Loucy (cell line): Measurements from ENCODE around the gene NACAD.

ENCODE experiments used
- H2AFZ ChIP-seq: fragments of 200-600 bp; sonication (generic); 2 replicates; pipeline ENCODE4 v1.6.0; 2016; ENCODE audit warnings: antibody characterized with exemption, mild to moderate bottlenecking, low read length, moderate library complexity
- H3F3A ChIP-seq: fragments of 200-600 bp; 2 replicates; pipeline ENCODE4 v1.6.0; 2016; ENCODE audit warnings: antibody characterized with exemption, low read depth, mild to moderate bottlenecking
- H3K27me3 ChIP-seq: fragments of 200-600 bp; sonication (generic); 2 replicates; pipeline ENCODE4 v1.6.1; 2014; ENCODE audit warnings: low read length, mild to moderate bottlenecking; ENCODE audit not compliant: insufficient read depth, poor library complexity, severe bottlenecking
- H3K36me3 ChIP-seq: fragments of 200-600 bp; sonication (generic); 2 replicates; pipeline ENCODE4 v1.6.1; 2016; ENCODE audit warnings: low read length; ENCODE audit not compliant: insufficient read depth
- H3K4me1 ChIP-seq: fragments of 200-600 bp; sonication (generic); 2 replicates; pipeline ENCODE4 v1.5.1; 2014; ENCODE audit warnings: low read length, mild to moderate bottlenecking; ENCODE audit not compliant: insufficient read depth, poor library complexity, severe bottlenecking
- H3K4me2 ChIP-seq: fragments of 200-600 bp; sonication (generic); 2 replicates; pipeline ENCODE4 v1.6.0; 2014; ENCODE audit warnings: antibody characterized with exemption, low read length, low read depth, mild to moderate bottlenecking; ENCODE audit not compliant: poor library complexity, severe bottlenecking
- H3K4me3 ChIP-seq: fragments of 200-600 bp; sonication (generic); 2 replicates; pipeline ENCODE4 v1.5.1; 2014; ENCODE audit warnings: low read length, mild to moderate bottlenecking, mixed read lengths; ENCODE audit not compliant: poor library complexity, severe bottlenecking
- H3K79me2 ChIP-seq: fragments of 200-600 bp; sonication (generic); 2 replicates; pipeline ENCODE4 v1.6.1; 2014; ENCODE audit warnings: low read length; ENCODE audit not compliant: insufficient read depth
- H3K9ac ChIP-seq: fragments of 200-600 bp; sonication (generic); 2 replicates; pipeline ENCODE4 v1.6.0; 2014; ENCODE audit warnings: mild to moderate bottlenecking, low read depth, low read length, moderate library complexity; ENCODE audit not compliant: poor library complexity, severe bottlenecking
- H3K9me2 ChIP-seq: fragments of 200-600 bp; sonication (generic); replicated peaks from 2 replicates; pipeline ENCODE4 v1.6.1; 2016; ENCODE audit warnings: low read depth, low read length, mixed read lengths
- H3K9me3 ChIP-seq: fragments of 200-600 bp; sonication (generic); 2 replicates; pipeline ENCODE4 v1.6.1; 2014; ENCODE audit warnings: mild to moderate bottlenecking, antibody characterized with exemption, low read length, low read depth; ENCODE audit not compliant: insufficient read depth
- H4K20me1 ChIP-seq: fragments of 200-600 bp; sonication (generic); 2 replicates; pipeline ENCODE4 v1.6.0; 2014; ENCODE audit warnings: antibody characterized with exemption, low read length, mild to moderate bottlenecking; ENCODE audit not compliant: insufficient read depth, poor library complexity, severe bottlenecking
- EZH2phosphoT487 ChIP-seq: fragments of 200-600 bp; IDR thresholded peaks from 2 replicates; pipeline ENCODE4 v1.6.1; 2018; ENCODE audit warnings: antibody characterized with exemption, mild to moderate bottlenecking, moderate library complexity, borderline replicate concordance
- TF ChIP-seq, protein P1 (sequence below): fragments of 200-600 bp; sonication (generic); conservative IDR thresholded peaks from 2 replicates; pipeline ENCODE4 v1.5.1; 2014; ENCODE audit warnings: mild to moderate bottlenecking, antibody characterized with exemption, low read length

NACAD gene

DNA sequence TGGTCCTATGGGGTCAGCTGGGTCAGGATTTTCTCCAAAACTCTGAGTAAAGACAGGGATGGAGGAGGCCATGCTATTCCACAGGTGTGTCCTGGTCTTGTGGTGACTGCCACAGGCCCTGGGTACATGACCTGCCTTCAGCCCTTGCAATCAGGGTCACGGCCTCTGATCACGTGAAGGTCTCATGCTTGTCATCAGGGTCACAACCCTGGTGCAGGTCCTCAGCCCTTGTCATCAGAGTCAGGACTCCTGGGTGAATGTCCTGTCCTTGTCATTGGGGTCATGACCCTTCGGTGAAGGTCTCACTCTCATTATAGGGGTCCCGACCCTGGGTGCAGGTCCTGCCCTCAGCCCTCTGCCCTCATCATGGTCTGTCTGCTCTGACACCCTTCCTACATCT, 44.6 kb upstream of the NACAD start:
- no peaks in the 10 kb centered on the region for H3F3A ChIP-seq
- H4K20me1 ChIP-seq: no peaks in the 10 kb centered on the region
- no peaks in the 10 kb centered on the region for H3K9me3 ChIP-seq
- no peak overlapping the region for H3K4me3 ChIP-seq
- H3K9me2 ChIP-seq: no peaks in the 10 kb centered on the region
- H3K36me3 ChIP-seq: no peaks in the 10 kb centered on the region
- TF ChIP-seq, protein P1, sequence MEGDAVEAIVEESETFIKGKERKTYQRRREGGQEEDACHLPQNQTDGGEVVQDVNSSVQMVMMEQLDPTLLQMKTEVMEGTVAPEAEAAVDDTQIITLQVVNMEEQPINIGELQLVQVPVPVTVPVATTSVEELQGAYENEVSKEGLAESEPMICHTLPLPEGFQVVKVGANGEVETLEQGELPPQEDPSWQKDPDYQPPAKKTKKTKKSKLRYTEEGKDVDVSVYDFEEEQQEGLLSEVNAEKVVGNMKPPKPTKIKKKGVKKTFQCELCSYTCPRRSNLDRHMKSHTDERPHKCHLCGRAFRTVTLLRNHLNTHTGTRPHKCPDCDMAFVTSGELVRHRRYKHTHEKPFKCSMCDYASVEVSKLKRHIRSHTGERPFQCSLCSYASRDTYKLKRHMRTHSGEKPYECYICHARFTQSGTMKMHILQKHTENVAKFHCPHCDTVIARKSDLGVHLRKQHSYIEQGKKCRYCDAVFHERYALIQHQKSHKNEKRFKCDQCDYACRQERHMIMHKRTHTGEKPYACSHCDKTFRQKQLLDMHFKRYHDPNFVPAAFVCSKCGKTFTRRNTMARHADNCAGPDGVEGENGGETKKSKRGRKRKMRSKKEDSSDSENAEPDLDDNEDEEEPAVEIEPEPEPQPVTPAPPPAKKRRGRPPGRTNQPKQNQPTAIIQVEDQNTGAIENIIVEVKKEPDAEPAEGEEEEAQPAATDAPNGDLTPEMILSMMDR: no peak
- no peak overlapping the region for H3K9ac ChIP-seq
- no peaks in the 10 kb centered on the region for H3K27me3 ChIP-seq
- H3K4me1 ChIP-seq: peaks cover 4% of the 10 kb centered on the region
- H3K79me2 ChIP-seq: no peaks in the 10 kb centered on the region
- no peak overlapping the region for H3K4me2 ChIP-seq
- H2AFZ ChIP-seq: no peak overlapping the region

- Histone ChIP-seq H3K9me3 (no peaks in the 10 kb centered on the region), H3K9me2 (no peaks in the 10 kb centered on the region), H2AFZ (no peak overlapping the region), H3K27me3 (no peaks in the 10 kb centered on the region), H3K9ac (no peak overlapping the region), H3K4me3 (no peak overlapping the region), H3F3A (no peaks in the 10 kb centered on the region), H4K20me1 (no peaks in the 10 kb centered on the region), H3K79me2 (no peaks in the 10 kb centered on the region), H3K36me3 (no peaks in the 10 kb centered on the region), H3K4me2 (no peak overlapping the region), H3K4me1 (peaks cover 4% of the 10 kb centered on the region)
- TF ChIP-seq EZH2phosphoT487: no peak
- TF ChIP-seq, protein P1: no peak
These were observed 44.0 kb upstream of the NACAD start for GRCh38 chr7:45132708-45133320.

- H3K36me3 ChIP-seq: no peaks in the 10 kb centered on the region
- H3K27me3 ChIP-seq: no peaks in the 10 kb centered on the region
- no peaks in the 10 kb centered on the region for H3K9me2 ChIP-seq
- H3K9ac ChIP-seq: no peak overlapping the region
- H4K20me1 ChIP-seq: no peaks in the 10 kb centered on the region
- no peaks in the 10 kb centered on the region for H3F3A ChIP-seq
- no peaks in the 10 kb centered on the region for H3K9me3 ChIP-seq
- no peaks in the 10 kb centered on the region for H3K79me2 ChIP-seq
- H2AFZ ChIP-seq: no peak overlapping the region
- no peak overlapping the region for H3K4me2 ChIP-seq
- H3K4me3 ChIP-seq: no peak overlapping the region
- no peak for TF ChIP-seq EZH2phosphoT487
- TF ChIP-seq, protein P1: no peak
- peaks cover 4% of the 10 kb centered on the region for H3K4me1 ChIP-seq
These were observed 43.1 kb upstream of the NACAD start for GRCh38 chr7:45131891-45132290.
